GM19463 (cell line): Measurements from ENCODE around the gene TES.
"Not testable (repeated sequence)": the region's sequence is repeated elsewhere in the genome, so short reads cannot be mapped to it uniquely, and the experiment has no call there.

ENCODE experiments used
- ATAC-seq: cut with Tn5 transposase; IDR thresholded peaks from one replicate; pipeline ENCODE4 v1.9.1; 2021; ENCODE audit warnings: mild to moderate bottlenecking, moderate library complexity; ENCODE audit not compliant: unreplicated experiment

The TES gene

DNA sequence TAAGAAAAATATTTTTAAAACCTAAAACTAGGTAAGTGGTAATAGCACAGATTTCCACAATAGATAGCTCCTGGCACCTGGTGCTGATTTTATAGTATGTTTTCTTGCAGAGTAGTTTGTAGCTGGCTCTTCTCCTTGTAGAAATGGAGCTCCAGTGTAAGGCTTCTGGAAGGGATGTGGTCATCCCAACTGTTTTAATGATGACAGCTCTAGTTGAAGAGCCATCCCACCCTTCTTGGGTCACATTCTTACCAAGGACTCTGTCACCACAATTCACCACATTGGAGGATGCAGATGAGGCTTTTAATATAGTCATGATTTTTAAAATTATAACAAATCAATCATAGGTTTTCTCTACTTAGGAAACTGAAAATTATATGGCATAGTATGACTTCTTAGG is 31.0 kb downstream of the TES start:
- no peak for ATAC-seq

DNA sequence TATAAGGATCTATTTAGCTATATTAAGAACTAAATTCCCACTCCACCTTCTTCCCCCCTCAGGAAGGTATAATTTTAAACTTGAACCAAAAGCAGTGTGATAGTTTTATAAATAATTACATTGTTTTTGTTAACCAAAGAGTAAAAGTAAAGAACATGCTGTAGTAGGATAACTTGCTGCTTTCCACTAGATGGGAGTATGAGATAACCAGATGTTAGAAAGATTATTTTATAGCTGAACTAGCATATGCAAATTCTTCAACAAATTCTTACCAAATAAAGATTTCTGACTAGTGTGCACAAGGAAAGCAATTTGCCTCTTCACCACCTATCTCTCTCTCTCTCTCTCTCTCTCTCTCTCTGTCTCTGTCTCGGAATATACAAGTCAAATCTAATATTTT is 31.8 kb downstream of the TES start:
- ATAC-seq = no peak

DNA sequence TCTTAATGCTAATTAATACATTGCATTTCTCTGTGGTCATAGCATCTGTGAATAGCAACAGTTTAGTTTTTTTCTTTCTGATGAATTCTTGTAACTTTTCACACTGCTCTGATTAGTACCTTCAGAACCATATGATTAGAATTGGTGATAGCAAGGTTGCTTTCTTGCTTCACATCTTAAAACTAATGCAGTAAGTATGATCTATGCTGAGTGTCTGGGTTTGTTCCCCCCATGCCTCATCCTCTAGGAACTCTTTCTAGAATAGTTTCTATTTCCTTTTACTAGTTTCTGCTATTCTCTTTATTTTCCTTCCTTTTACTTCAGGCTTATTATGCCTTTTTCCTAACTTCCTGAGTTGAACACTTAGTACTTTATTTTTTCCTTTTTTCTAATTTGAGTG is 32.4 kb downstream of the TES start:
- ATAC-seq = no peak

DNA sequence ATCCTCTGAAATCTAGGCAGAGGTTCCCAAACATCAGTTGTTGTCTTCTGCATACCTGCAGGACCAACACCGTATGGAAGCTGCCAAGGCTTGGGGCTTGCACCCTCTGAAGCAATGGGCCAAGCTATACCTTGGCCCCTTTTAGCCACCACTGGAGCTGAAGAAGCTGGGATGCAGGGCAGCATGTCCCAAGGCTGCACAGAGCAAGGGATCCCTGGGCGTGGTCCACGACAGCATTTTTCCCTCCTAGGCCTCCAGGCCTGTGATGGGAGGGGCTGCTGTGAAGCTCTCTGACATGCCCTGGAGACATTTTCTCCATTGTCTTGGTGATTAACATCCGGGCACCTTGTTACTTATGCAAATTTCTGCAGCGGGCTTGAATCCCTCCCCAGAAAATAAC is 34.5 kb downstream of the TES start:
- not testable (repeated sequence) for ATAC-seq

DNA sequence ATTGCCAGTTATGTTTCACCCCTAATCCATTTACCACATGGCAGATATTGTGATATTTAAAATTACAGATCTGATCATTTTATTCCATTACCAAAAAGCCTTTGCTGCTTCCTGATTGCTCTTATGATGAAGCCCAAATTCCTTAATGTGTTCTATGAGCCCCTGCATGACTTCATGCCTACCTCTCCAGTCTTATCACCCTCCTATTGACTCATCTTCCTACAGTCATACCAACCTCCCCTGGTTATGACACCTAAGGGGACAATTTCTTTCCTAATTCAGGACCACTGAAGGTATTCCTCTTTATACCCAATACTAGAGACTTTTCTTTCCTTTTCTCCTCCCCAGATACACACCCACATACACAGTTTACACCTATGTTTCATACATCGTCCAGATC is 36.0 kb downstream of the TES start:
- ATAC-seq = no peak

DNA sequence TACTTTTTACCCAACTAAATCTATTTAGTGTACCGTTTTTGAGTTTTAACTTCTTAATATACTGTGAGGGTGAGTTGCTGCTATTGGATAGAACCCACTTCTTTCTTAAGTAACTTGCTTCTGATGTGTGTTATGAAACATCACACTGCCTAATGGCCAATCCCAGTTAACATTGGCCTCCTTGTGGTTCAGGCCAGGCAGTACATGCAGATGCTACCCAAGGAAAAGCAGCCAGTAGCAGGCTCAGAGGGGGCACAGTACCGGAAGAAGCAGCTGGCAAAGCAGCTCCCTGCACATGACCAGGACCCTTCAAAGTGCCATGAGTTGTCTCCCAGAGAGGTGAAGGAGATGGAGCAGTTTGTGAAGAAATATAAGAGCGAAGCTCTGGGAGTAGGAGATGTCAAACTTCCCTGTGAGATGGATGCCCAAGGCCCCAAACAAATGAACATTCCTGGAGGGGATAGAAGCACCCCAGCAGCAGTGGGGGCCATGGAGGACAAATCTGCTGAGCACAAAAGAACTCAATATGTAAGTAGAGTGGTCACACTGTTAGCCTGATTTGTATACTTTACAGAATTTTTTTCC is 39.7 kb downstream of the TES start:
- peak; percentile 74 for ATAC-seq

DNA sequence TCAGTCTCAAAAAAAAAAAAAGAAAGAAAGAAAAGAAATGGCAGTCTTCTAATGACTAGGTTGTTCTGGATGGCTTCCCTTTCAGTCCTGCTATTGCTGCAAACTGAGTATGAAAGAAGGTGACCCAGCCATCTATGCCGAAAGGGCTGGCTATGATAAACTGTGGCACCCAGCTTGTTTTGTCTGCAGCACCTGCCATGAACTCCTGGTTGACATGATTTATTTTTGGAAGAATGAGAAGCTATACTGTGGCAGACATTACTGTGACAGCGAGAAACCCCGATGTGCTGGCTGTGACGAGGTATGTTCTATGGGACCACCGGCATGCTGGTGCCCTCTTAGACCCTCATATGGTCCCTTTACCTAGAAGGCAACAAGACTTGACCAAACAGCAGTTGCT is 41.3 kb downstream of the TES start:
- no peak for ATAC-seq

DNA sequence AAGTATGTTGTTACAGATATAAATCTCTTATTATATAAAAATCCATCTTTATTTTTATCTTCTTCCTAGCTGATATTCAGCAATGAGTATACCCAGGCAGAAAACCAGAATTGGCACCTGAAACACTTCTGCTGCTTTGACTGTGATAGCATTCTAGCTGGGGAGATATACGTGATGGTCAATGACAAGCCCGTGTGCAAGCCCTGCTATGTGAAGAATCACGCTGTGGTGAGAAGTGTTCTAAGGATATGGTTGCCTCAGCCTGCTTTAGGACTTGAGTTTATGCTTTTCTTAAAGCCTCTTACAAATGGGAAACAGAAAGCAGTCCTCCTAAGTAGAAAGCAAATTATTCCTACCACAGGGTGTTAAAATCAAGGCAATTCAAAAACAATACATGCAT is 41.9 kb downstream of the TES start:
- no peak for ATAC-seq

DNA sequence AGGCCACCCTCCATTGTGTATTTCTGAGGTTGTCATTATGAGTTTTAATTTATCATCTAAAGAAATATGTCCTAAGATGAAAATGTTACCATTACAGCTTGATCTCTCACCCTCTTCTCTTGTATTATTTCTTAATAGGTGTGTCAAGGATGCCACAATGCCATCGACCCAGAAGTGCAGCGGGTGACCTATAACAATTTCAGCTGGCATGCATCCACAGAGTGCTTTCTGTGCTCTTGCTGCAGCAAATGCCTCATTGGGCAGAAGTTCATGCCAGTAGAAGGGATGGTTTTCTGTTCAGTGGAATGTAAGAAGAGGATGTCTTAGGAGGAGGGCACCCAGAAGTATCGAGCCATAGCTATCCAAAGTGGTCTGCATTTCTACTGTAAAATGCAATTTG is 46.8 kb downstream of the TES start:
- no peak for ATAC-seq

DNA sequence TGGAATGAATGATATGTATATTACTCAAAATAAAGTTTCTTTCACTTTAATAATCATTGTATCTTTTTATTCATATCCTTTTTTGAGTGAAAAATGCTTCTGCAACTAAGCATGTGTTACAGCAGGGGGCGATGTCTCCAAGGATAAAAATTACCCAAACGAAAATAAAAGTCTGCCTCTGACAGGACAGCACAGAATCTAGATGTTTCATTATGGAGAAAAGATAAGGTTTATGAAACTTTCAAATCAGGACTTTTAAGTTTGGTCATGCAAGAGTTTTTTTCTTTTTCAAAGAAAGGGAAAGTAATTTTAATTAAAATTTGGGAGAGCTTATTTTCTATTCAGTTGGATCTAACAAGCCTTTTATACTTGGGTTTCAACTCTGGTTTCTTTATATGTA is 48.4 kb downstream of the TES start:
- peak; percentile 43 for ATAC-seq

DNA sequence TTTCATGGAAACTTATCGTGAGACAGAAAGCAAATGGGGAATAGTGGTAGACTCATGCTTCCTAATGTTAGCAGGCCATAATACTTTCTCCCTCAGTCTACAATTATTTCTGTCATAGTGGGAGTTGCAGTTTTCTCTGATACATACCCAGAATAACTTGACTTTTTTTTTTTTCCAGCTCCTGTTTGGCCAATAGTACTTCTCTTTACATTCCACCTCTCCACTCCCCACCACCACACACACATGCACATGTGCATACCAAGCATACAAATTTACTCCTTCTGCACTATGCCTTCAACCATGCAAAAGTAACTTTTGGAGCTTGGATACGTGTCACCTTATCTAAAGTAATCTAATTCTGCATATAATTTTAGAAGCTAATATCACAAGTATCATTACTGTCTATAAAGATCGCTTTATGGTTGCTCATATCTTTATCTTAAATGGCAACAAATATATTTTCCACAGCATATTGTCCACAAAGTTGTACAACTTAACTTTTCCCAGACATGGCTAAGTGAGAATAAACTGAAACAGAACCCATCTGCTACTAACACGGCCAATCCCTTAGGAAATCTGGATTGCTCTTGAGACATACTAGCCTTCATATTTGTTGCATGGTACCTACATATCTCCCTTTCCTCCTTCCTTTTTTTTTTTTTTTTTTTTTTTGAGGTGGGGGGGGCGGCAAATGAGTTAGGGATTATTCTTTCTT is 49.0 kb downstream of the TES start:
- no peak for ATAC-seq

DNA sequence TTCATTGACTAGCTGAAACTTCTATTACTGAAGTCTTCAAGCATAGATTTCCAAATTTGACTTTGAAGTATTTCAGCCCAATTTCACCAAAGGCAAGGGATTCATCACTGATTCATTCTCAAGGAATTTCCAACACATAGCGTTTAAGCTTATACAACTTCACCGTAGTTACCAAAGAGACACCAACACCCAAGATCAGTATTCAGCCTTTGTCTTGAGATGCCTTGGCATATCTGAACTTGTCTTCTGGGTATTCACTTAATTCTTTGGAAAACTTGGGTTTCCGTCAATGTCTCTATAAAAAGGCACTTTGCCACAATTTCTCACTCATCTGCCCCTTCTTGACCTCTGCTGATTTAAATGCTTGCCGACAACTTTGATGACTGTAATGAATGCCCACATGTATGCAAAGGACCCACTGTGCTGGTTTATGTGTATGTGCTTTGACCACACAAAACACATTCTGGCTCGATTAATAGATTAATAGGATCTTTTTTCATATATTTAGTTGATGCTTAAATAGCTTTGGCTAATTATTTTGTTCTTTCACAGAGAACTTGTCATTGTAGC is 49.6 kb downstream of the TES start:
- no peak for ATAC-seq

DNA sequence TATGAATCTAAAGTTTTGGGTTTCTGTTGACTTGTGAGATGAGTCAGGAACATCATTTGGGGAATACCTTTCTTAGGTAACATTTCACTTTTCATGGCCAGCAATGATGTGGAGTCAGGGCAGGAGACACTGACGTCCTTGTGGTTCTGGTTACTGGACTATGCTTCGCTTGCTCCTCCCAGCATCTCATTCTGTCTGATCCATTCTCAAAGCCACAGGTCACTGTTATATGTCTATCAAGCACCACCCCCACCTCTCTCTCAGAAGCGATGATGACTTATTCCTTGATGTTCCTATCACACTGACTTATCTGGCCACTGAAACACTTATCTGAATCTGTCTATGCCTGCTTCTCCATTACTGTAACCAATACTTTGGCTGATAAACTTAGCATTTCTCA is 51.6 kb downstream of the TES start:
- ATAC-seq = no peak

DNA sequence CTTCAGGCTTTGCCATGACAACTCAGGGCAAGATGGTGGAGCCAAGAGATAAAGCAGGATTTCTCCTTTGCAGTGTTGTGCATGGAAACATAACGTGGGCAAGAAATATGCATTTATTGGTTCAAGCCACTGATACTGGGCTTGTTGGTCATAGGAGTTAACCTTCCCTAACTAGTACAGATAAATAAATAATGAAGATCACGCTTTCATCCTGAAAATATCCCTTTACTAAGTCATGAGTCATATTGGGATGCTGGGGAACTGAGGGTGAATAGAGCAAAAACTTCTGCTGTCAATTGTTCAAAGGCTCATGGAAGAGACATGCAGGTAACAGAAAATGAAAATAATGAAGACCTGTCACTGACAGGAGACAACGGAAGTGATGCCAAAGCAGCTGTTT is 55.5 kb downstream of the TES start:
- ATAC-seq = no peak

DNA sequence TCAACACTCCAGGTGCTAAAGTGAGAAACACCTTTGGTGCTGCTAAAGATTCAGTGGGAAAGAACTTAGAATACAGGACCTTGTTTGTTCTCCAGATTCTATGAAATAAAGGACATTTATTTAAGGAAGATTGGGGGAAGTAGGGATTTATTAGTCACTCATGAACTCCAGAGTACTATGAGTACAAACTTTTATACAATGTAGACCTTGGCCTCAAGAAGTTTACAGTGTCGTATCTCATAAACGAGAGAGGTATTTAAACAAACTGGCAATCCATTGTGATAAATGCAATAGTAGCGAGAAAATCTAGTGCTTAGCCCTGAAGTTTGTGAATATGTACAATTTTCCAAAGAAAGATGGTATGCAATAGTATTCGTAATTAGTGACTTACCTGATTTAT is 59.1 kb downstream of the TES start:
- ATAC-seq = no peak

DNA sequence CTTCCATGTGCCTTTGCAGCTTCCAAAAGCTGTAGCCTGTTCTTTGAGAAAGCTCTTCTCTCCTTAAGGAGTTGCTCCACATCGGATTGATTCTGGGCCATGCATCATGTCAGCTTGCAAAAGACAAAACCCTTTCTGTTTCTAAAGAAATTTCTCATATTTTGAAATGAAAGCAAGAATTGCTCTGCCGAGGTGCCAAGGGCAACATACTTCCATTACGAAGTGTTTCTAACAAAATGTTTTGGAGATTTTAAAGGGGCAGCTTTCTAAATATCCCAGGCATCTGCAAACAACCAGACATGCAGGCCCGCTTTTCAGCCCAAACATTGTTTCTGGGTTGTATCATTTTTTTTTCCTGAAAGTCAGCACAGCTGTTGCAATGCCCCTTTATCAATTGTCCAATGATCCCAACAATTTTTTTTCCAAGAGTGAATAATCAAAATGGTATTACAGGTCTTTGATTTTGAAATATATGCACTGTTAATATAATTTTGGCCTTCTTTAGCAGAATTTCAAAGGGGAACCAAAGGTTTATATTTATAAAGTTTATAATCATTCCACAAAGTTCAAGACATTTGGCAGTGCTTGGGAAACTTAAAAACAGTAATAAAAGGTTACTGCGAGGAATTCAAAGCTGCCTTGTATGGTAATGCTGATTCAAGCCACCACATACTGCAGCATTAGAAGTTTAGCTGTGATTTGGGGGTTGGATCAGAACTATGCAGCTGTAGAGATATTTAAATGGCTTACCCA is 61.0 kb downstream of the TES start:
- no peak for ATAC-seq

DNA sequence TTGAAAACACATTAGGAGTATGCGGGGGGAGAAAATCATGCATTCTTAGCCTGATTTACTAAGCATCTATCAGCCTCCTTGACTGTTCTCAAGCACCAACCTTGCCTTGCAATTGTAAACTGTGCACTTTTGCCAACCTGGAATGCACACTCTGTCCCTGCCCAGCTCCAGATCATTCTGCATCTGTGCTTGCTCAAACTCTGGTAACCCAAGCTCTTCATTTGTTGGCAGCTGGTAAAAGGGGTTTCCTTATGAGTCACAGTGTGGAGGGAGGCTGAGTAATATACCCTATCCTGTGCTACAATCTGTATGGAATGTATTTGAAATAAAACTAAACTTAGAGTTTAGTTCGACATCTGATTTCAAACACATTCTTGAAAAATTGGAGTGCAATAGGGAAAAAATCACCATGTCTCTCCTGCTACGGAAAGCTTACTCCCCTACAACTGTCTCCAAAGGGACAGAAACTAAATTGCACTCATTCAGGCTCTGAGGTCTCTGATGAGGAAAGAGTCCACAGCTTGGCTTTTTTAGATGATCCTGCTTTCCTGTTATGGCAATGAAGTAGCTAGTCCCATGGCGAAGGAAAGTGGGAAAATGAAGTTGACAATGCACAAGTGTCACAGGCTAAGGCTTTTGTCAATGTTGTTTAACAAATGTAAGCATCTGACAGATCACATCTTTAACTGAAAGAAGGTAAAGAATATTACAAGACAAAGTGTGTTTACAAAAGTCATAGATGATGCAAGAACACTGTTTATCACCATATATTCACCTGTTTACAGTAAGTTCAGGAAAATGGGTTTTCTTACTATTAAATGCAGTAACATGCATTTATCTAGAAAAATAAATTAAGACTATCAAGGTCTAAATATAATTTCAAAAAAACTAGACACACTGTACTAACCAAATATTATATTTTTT is 61.9 kb downstream of the TES start:
- ATAC-seq = peak; percentile 96

DNA sequence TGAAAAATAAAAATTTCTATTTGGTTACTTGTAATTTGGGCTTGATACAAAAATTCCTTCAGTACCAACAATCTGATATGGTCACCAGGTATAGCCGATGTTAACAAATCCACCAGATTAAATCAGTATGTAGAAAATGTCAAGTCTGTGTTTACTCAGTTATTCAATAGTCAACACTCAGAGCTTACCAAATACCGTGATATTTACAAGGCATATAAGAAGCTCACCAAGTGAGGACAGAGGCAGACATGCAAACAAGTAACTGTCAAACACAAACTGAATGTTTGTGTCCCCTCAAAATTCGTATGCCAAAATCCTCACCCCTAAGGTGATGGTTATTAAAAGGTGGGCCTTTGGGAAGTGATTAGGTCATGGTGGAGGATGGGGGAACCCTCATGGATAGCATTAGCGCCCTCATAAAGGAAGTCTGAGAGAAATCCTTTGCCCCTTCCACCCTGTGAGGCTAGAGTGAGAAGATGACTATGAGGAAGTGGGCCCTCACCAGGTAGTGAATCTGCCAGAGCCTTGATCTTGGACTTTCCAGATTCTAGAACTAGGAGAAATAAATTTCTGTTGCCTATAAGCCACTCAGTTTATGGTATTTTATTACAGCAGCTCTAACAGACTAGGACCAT is 63.1 kb downstream of the TES start:
- ATAC-seq = no peak

DNA sequence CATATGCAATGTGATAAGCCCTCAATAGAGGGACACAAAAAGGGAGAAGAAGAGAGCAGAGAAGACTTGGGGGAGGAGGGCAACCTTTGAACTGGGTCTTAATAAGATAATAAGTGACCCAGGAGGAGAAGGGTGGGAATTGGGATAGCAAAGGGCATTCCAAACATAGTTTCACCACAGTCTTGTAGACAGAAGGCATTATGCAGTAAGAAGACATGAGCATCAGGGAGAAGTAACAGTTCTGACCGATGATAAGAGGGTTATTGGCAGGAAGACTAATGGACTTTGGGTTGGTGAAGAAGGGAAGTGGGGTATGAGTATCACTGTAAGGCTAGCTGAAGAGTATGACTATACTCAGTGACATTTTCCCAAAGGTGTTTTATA is 63.6 kb downstream of the TES start:
- ATAC-seq = no peak

DNA sequence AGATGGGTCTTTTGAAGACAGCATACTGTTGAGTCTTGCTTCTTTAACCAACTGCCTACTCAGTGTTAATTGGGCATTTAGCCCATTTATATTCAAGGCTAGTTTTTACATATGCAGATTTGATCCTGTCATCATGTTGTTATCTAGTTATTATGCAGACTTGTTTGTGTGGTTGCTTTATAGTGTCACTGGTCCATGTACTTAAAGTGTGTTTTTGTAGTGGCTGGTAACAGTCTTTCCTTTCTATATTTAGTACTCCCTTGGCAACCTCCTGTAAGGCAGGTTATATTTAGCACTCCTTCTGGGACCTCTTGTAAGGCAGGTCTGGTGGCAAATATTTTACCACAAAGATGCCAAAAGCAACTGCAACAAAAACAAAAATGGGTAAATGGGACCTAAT is 66.7 kb downstream of the TES start:
- ATAC-seq = no peak

DNA sequence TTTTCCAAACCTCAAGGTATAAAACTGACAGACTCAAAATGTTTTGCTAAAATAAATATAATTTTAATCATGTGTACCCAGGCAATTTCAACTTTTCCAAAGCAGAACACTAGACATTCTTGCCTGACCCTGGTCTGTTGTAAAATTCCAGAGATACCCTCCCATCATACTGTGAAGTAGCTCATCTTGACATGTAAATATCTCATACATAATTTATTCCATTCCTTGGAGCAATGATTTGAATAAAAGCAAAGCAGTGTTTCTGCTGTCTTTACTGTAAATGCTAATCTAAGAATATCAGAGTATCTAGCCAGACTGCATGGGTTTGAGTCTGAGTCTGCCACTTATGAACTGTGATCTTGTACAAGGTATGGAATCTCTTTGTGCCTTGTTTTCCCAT is 68.9 kb downstream of the TES start:
- no peak for ATAC-seq
